KMS-11 (cell line): ENCODE results near the gene ATP5F1E.

ENCODE experiments used
- H2AFZ ChIP-seq: fragments of 200-600 bp; sonication (generic); 2 replicates; pipeline ENCODE4 v1.6.1; 2016; ENCODE audit warnings: antibody characterized with exemption, mixed run types, low read depth
- H3K27ac ChIP-seq: fragments of 200-600 bp; sonication (generic); 2 replicates; pipeline ENCODE4 v1.6.1; 2016; ENCODE audit warnings: mild to moderate bottlenecking, mixed run types
- H3K27me3 ChIP-seq: fragments of 200-600 bp; sonication (generic); 2 replicates; pipeline ENCODE4 v1.6.1; 2017; ENCODE audit warnings: mild to moderate bottlenecking, low read depth, mixed run types, moderate library complexity; ENCODE audit not compliant: insufficient read depth
- H3K36me3 ChIP-seq: fragments of 200-600 bp; sonication (generic); 2 replicates; pipeline ENCODE4 v1.6.1; 2017; ENCODE audit warnings: mild to moderate bottlenecking, mixed run types; ENCODE audit not compliant: insufficient read depth
- H3K4me1 ChIP-seq: fragments of 200-600 bp; sonication (generic); 2 replicates; pipeline ENCODE4 v1.6.1; 2016; ENCODE audit warnings: mild to moderate bottlenecking, low read depth, mixed run types; ENCODE audit not compliant: poor library complexity, severe bottlenecking
- H3K4me2 ChIP-seq: fragments of 200-600 bp; sonication (generic); 2 replicates; pipeline ENCODE4 v1.7.0; 2016; ENCODE audit warnings: mild to moderate bottlenecking, mixed run types
- H3K4me3 ChIP-seq: fragments of 200-600 bp; sonication (generic); IDR thresholded peaks from 2 replicates; pipeline ENCODE4 v1.6.1; 2017; ENCODE audit warnings: low read depth, low read length, mixed read lengths; ENCODE audit not compliant: insufficient read depth
- H3K79me2 ChIP-seq: fragments of 200-600 bp; sonication (generic); 2 replicates; pipeline ENCODE4 v1.6.1; 2016; ENCODE audit warnings: low read depth, mixed run types; ENCODE audit not compliant: insufficient read depth
- H3K9ac ChIP-seq: fragments of 200-600 bp; sonication (generic); 2 replicates; pipeline ENCODE4 v1.6.1; 2016; ENCODE audit warnings: mild to moderate bottlenecking, mixed run types
- H4K20me1 ChIP-seq: fragments of 200-600 bp; sonication (generic); 2 replicates; pipeline ENCODE4 v1.6.1; 2016; ENCODE audit warnings: mild to moderate bottlenecking, mixed run types; ENCODE audit not compliant: insufficient read depth
- TF ChIP-seq, protein P1 (sequence below): fragments of 200-600 bp; sonication (generic); conservative IDR thresholded peaks from 2 replicates; pipeline ENCODE4 v1.6.1; 2017; ENCODE audit warnings: low read depth, mild to moderate bottlenecking, antibody characterized with exemption, low read length, moderate library complexity, mixed read lengths

The ATP5F1E gene

DNA sequence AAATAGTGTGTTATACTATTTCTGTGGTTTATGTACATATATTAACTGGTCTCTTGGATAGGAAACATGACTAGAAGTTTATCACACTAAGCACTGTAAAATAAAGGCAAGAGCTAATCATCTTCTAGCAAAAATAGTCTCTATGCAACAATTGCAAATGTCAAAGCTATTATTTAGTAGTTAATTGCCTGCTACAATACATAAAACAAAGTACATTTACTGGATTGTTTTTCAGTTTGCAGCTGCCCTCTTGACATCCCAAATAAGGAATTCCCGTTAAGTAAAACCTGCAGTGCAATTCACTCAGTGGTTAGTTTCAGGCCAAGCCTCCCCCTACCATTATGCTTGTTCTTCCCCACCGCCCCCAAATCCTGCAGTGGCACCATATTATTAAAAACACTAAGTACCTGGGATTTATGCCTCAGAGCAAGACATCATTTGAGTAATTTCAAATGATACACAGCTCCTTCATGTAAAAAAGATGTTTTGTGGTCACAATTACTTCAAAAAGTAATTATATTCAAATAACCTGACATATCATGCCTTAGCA, 1.6 kb upstream of the ATP5F1E start:
- peaks cover 39% of the 10 kb centered on the region; the same call in 1 of the 2 replicates for H3K36me3 ChIP-seq
- H3K4me1 ChIP-seq: peaks cover 47% of the 10 kb centered on the region
- H3K27me3 ChIP-seq: no peaks in the 10 kb centered on the region
- peaks cover 56% of the 10 kb centered on the region for H3K79me2 ChIP-seq
- H4K20me1 ChIP-seq: no peaks in the 10 kb centered on the region
- H3K27ac ChIP-seq: no peak overlapping the region
- peak overlapping the region; percentile 78; the same call in 1 of the 2 replicates for H3K4me2 ChIP-seq
- H3K4me3 ChIP-seq: no peak overlapping the region
- H3K9ac ChIP-seq: no peak overlapping the region
- H2AFZ ChIP-seq: no peak overlapping the region
- TF ChIP-seq, protein P1, sequence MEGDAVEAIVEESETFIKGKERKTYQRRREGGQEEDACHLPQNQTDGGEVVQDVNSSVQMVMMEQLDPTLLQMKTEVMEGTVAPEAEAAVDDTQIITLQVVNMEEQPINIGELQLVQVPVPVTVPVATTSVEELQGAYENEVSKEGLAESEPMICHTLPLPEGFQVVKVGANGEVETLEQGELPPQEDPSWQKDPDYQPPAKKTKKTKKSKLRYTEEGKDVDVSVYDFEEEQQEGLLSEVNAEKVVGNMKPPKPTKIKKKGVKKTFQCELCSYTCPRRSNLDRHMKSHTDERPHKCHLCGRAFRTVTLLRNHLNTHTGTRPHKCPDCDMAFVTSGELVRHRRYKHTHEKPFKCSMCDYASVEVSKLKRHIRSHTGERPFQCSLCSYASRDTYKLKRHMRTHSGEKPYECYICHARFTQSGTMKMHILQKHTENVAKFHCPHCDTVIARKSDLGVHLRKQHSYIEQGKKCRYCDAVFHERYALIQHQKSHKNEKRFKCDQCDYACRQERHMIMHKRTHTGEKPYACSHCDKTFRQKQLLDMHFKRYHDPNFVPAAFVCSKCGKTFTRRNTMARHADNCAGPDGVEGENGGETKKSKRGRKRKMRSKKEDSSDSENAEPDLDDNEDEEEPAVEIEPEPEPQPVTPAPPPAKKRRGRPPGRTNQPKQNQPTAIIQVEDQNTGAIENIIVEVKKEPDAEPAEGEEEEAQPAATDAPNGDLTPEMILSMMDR: no peak

DNA sequence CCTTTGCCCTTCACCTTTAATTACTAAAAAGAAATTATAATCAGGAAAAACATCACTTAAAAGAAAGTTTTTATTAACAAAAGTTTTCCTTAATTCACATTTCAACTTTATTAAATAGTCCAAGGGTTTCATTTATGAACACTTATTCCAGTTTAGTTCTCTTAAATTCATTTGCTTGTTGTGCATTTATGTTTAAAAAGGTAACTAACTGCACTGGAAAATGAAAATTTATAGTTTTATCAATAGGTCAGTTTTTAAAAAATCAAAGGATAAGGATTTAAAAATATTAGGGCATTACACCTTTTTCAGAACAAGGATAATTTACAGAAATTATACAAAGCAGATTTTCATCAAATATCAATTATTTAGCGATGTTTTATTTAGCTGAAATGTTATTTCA, 958 bp upstream of the ATP5F1E start:
- no peaks in the 10 kb centered on the region for H4K20me1 ChIP-seq
- H3K36me3 ChIP-seq: peaks cover 41% of the 10 kb centered on the region; the same call in 1 of the 2 replicates
- H2AFZ ChIP-seq: no peak overlapping the region
- H3K27ac ChIP-seq: peak overlapping the region; percentile 56
- TF ChIP-seq, protein P1: 0 out of 2 replicates have a peak, but pooled peaks have one; percentile 10
- H3K4me1 ChIP-seq: peaks cover 51% of the 10 kb centered on the region
- H3K27me3 ChIP-seq: no peaks in the 10 kb centered on the region
- peak overlapping the region; percentile 78 for H3K4me2 ChIP-seq
- peaks cover 56% of the 10 kb centered on the region for H3K79me2 ChIP-seq
- peak overlapping the region; percentile 85 for H3K9ac ChIP-seq
- H3K4me3 ChIP-seq: no peak overlapping the region

DNA sequence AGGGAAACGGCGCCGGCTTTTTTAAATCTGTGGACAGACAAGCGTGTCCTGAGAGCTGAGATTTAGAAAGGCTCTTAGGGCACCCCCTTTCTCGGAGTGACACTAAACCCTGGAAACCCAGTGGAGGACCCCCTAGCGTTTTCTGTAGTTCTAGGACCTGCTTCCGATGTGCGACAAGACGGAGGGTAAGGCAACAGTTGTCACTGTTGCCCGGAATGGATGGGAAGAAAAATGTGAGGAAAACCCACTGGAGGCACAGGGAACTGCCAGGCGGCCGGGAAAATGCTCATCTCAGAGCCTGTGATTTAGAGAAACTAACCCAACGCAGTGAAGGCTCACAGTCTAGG, 551 bp upstream of the ATP5F1E start:
- Histone ChIP-seq H4K20me1 (no peaks in the 10 kb centered on the region), H3K4me2 (peak overlapping the region; percentile 78), H3K4me1 (peaks cover 55% of the 10 kb centered on the region), H3K79me2 (peaks cover 56% of the 10 kb centered on the region), H3K36me3 (peaks cover 38% of the 10 kb centered on the region; the same call in 1 of the 2 replicates), H3K9ac (peak overlapping the region; percentile 85), H3K27ac (peak overlapping the region; percentile 56), H3K27me3 (no peaks in the 10 kb centered on the region), H2AFZ (peak overlapping the region; percentile 57), H3K4me3 (no peak overlapping the region)
- TF ChIP-seq, protein P1: peak; percentile 26; the same call in 1 of the 2 replicates

DNA sequence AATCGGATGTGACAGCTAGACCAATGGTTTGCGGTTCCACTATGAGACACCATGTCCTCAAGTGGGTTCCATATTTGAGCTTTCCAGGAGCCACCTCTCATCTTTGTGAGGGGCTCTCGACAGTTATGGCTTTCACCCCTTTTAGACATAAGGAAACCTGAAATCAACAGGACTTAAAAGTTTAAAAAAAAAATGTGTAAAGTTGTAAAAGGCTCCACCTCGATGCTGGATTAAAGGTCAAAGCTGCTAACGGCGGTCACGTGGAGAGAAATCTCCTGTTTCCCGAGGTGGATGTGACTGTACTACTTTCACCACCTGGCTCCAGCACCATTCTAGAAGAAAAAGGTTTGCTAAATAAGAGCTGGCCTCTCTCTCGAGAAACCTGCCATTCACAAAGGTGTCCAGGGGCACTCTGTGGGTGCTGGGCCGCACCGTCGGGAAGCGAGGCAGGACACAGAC, 542 bp downstream of the ATP5F1E start:
- Histone ChIP-seq H3K9ac (peak overlapping the region; percentile 85), H2AFZ (peak overlapping the region; percentile 52; the same call in 1 of the 2 replicates), H3K36me3 (peaks cover 29% of the 10 kb centered on the region; the same call in 1 of the 2 replicates), H3K4me1 (peaks cover 59% of the 10 kb centered on the region), H4K20me1 (no peaks in the 10 kb centered on the region), H3K4me3 (peak overlapping the region; percentile 12), H3K27ac (peak overlapping the region; percentile 69), H3K4me2 (peak overlapping the region; percentile 95), H3K27me3 (no peaks in the 10 kb centered on the region), H3K79me2 (peaks cover 54% of the 10 kb centered on the region)
- TF ChIP-seq, protein P1: no peak
